ENCODE results near the gene ACTR2.

The ACTR2 gene

DNA sequence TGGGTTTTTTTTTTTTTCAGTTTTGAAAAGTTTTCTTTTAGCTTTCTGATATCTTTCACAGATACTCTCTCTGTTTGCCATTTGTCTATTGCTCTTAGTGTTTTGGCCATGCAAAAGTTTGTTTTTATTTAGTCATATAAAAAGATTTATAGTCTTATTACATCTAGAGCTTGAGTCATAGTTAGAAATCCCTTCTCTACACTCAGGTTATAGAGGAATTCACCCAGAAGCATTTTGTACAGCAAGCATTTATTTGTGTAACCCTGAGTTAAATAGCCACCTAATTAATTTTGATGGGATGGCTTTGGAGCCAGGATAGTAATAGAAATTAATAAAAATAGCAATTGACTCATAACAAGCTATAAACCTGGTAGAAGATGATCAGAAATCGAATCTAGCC, 35.6 kb downstream of the ACTR2 start:
- no peak for TF ChIP-seq CTCF (conservative IDR thresholded peaks at IDR 0.05)
- H3K27ac ChIP-seq, result no peak overlapping the region

- TF ChIP-seq CTCF (conservative IDR thresholded peaks at IDR 0.05), result no peak
- no peak overlapping the region for H3K27ac ChIP-seq
These were observed 36.4 kb downstream of the ACTR2 start for GRCh38 chr2:65263986-65264385.

- H3K27ac ChIP-seq, result no peak overlapping the region
- peak; percentile 84 for TF ChIP-seq CTCF (conservative IDR thresholded peaks at IDR 0.05)
These were observed 37.4 kb downstream of the ACTR2 start for GRCh38 chr2:65264821-65265670.

- no peak overlapping the region for H3K27ac ChIP-seq
- TF ChIP-seq CTCF (conservative IDR thresholded peaks at IDR 0.05), result no peak
These were observed 38.0 kb downstream of the ACTR2 start for GRCh38 chr2:65265671-65266045.

DNA sequence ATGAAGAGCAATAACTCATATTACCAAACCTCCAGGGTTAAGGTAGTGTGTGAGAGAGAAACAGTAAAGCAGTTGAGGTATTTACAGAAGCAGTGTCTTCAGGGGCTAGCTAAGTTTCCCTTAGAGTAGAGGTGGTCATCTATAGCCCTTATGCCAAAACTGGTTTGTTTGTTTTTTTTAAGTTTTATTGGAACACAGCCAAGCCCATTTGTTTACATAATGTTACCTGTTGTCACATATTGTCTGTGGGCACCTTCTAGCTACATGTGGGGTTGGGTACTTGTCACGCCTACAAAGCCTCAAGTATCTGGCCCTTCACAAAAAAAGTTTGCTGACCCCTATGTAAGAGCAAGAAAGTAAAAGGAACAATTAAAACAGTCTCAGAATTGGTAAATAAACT, 39.4 kb downstream of the ACTR2 start:
- H3K27ac ChIP-seq, result no peak overlapping the region
- no peak for TF ChIP-seq CTCF (conservative IDR thresholded peaks at IDR 0.05)

DNA sequence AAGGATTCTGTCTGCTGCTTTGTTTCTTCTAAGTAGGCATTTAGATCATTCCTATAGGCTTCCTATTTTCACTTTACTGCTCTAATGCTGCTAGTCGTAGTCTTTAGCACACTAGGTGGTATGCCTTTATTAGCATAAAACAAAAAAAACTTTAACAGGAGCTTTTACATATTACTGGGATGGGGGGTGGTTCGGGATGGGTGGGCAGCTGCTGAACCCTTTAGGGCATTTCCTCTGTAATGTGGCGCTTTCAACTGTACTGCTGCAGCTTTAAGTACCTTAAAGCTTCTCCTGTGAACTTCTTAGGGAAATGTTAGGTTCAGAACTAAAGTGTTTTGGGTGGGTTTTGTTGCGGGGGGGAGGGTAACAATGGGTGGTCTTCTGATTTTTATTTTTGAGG, 41.3 kb downstream of the ACTR2 start:
- H3K27ac ChIP-seq, result no peak overlapping the region
- no peak for TF ChIP-seq CTCF (conservative IDR thresholded peaks at IDR 0.05)

GRCh38 chr2:65273344-65273743, 45.7 kb downstream of the ACTR2 start:
- TF ChIP-seq CTCF (conservative IDR thresholded peaks at IDR 0.05), result no peak

More at GRCh38 chr2:65273344-65273743, 45.7 kb downstream of the ACTR2 start:
- no peak overlapping the region for H3K27ac ChIP-seq
